SH-SY5Y (cell line): ENCODE measurements around the gene PTTG1IP.

ENCODE experiments used
- GATA2 ChIP-seq: IDR thresholded peaks from 2 replicates; pipeline ENCODE4 v1.6.1; 2011; ENCODE audit warnings: mild to moderate bottlenecking, low read depth, low read length
- GATA3 ChIP-seq: IDR thresholded peaks from 2 replicates; pipeline ENCODE4 v1.6.1; 2011; ENCODE audit warnings: low read depth, mild to moderate bottlenecking, low read length, moderate library complexity

GRCh38 chr21:44813149-44813548 is 60.3 kb downstream of the PTTG1IP start:
- no peak for TF ChIP-seq GATA2
- TF ChIP-seq GATA3, result no peak
